Measurements from ENCODE around the gene RNF126.

- TF ChIP-seq TCF12 (IDR thresholded peaks at IDR 0.05; ENCODE audit: low read depth), result no peak
- TF ChIP-seq RAD21 (IDR thresholded peaks at IDR 0.05; ENCODE audit: low read depth), result no peak
- TF ChIP-seq, protein P1, sequence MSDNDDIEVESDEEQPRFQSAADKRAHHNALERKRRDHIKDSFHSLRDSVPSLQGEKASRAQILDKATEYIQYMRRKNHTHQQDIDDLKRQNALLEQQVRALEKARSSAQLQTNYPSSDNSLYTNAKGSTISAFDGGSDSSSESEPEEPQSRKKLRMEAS (IDR thresholded peaks at IDR 0.05), result no peak
- no peak for TF ChIP-seq CEBPB (IDR thresholded peaks at IDR 0.05)
- no peak for TF ChIP-seq REST (IDR thresholded peaks at IDR 0.05; ENCODE audit: low read depth)
- TF ChIP-seq YY1 (IDR thresholded peaks at IDR 0.05; ENCODE audit: low read depth), result no peak
- no peak for TF ChIP-seq TAF1 (IDR thresholded peaks at IDR 0.05; ENCODE audit: low read depth)
- TF ChIP-seq FOXM1 (IDR thresholded peaks at IDR 0.05; ENCODE audit: borderline replicate concordance, low read depth), result no peak
- no peak for TF ChIP-seq TEAD4 (IDR thresholded peaks at IDR 0.05)
- TF ChIP-seq EGR1 (IDR thresholded peaks at IDR 0.05), result no peak
These were observed 44.8 kb downstream of the RNF126 start for GRCh38 chr19:618247-618619.

Data from Ishikawa (cell line).